MM.1S (cell line): ENCODE results near the gene FAP.

Source experiments
- EZH2phosphoT487 ChIP-seq: fragments of 300-600 bp; sonication (generic); IDR thresholded peaks from 2 replicates; pipeline ENCODE4 v1.6.1; 2018; ENCODE audit warnings: antibody characterized with exemption, low read length
- TF ChIP-seq, protein P1 (sequence below): fragments of 300-600 bp; sonication (generic); IDR thresholded peaks from 2 replicates; pipeline ENCODE4 v1.5.1; 2016; ENCODE audit warnings: antibody characterized with exemption, low read length, mixed read lengths

DNA sequence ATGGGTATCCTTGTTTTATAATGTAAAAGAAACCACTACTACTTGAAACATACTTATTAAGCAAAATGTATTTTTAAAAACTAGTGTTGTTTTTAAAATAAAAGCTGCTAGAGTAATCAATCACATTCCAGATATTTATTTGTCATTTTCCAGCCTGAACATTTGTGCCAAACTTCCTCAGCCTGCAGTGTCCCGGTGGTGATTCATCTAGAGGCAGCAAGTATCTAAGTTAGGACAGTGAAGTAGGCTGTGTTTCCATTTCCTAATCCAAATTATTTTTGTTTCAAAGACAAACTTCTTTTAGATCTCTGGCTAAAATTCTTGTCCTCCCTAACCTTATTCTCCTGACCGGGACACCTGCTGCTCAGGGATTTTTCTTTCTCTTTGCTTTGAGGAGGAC, 78.4 kb downstream of the FAP start:
- TF ChIP-seq, protein P1, sequence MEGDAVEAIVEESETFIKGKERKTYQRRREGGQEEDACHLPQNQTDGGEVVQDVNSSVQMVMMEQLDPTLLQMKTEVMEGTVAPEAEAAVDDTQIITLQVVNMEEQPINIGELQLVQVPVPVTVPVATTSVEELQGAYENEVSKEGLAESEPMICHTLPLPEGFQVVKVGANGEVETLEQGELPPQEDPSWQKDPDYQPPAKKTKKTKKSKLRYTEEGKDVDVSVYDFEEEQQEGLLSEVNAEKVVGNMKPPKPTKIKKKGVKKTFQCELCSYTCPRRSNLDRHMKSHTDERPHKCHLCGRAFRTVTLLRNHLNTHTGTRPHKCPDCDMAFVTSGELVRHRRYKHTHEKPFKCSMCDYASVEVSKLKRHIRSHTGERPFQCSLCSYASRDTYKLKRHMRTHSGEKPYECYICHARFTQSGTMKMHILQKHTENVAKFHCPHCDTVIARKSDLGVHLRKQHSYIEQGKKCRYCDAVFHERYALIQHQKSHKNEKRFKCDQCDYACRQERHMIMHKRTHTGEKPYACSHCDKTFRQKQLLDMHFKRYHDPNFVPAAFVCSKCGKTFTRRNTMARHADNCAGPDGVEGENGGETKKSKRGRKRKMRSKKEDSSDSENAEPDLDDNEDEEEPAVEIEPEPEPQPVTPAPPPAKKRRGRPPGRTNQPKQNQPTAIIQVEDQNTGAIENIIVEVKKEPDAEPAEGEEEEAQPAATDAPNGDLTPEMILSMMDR = no peak
- no peak for TF ChIP-seq EZH2phosphoT487
